ENCODE measurements around the gene NPHP1.
"Not testable (repeated sequence)": the region's sequence is repeated elsewhere in the genome, so short reads cannot be mapped to it uniquely, and the experiment has no call there.

Gene NPHP1

DNA sequence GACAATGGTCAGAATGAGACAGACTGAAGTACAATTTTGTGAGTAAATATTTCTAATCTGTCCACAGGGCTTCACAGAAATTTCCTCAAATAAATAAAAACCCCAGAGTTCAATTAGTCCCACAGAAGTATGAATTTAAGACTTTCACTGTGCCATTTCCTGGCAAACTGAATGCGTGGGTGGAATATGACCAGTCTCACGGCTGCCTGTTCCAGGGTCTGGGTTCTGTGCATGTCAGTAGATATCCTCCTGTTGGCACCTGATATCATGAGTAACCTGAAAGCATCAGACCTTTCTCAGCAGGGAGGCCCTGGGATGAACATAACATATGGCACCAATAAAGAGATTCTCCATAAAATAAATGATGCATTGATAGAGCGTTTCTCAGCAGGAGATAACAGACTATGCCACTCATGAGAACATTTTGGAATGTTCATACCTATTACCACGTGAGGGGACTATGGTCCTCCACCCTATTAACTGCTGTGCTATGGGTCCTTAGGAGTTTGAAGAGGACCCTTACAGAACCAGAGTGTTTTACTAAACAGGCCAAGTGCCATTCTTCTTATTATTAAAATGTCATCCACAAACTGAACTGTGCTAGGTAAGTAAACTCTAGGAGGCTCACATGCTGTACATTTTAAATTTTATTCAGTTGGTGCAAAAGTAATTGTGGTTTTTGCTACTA, 78.6 kb downstream of the NPHP1 start:
- DNase-seq (ENCODE audit: low read depth) = no peak

DNA sequence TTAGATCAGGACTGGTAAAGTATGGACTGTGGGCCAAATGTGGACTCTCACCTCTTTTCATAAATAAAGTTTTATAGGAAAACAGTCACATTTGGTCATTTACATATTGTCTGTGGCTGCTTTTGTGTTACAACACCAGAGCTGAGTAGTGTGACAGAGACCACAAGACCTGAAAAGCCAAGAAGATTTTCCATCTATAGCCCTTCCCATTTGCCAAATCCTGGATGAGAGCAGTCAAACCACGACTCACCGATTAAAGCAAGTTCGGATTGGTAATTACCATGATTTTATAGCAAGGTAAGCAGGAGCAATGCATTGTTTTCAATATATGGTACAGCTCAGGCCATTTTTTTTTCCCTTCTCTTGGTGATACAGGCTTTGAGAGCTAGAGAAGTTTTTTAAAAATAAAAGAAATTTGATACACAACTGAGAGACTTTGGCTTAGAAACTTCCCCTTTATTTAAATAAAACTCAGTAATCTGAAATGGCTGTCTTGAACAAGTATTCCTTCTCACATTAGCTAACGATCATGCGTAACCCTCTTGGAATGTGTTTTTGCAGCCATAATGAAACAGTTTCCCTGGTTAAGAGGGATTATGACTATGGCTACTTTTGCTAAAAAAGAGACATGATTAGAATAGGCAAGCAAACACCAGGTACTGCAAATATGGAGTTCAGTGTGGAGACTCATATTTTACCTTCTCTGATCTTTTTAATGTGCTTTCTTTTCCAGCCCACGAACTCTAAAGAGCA, 79.7 kb downstream of the NPHP1 start:
- no peak for DNase-seq (ENCODE audit: low read depth)

DNA sequence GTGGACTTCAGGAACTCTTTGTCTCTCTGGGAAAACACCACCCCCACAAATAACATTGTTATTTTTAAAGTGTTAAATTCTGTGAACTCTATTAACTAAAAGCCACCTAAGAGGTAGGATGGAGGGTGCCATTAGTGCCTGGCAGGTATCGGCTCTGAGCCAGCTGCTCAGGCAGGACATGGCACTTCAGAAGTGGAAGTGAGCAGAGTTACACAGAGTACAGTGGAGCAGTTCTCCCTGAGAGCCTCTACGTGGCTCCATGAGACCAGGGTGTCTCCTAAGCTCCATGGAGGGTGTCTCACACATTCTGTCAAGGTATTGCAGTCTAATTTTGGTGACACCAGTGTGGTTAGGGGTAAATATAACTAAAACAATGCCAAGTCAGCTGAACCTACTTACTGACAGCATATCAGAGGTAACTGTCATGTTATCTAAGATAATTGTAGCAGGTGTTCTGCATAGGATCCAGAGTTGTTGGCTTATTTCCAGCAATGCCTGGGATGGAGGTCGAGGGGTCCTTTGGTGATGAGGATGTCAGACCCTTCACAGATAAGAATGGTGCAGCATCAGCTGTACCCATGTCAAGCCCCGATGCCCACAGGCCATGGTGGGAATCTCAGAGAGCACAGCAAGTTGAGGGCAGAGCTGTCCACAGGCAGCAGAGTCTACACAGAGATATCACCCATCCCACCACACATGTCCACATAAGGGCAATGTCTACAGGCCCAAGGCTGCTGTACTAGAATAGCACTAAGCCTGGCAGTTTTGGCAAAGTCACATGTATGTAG, 80.6 kb downstream of the NPHP1 start:
- DNase-seq (ENCODE audit: low read depth) = no peak

DNA sequence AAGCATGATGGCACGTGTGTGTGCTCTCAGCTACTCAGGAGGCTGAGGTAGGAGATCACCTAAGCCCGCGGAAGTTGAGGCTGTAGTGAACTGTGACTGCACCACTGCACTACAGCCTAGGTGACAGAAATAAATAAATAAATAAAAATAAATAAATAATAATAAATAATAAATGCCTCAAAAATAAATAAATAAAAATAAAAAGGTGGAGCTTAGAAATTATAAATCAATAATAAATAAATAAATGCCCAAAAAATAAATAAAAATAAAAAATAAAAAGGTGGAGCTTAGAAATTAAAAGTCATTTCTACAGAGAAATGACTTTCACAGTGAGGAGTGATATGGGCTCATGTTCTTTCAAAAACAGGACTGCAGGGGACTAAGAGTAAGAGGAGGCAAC, 83.2 kb downstream of the NPHP1 start:
- no peak for DNase-seq (ENCODE audit: low read depth)

DNA sequence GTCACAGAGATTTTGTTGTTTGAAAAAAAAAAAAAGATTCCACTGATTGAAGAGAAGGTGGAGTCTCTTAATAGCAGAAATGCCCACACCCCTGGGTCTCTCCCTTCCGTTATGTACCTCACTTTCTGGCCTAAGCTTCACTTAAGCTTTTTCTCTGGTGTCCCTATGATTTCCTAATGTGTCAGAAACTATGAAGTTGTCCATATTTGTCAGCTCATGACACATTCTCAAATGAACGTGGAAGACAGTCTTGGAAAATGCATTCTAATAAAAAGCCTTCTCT, 83.8 kb downstream of the NPHP1 start:
- no peak for DNase-seq (ENCODE audit: low read depth)

DNA sequence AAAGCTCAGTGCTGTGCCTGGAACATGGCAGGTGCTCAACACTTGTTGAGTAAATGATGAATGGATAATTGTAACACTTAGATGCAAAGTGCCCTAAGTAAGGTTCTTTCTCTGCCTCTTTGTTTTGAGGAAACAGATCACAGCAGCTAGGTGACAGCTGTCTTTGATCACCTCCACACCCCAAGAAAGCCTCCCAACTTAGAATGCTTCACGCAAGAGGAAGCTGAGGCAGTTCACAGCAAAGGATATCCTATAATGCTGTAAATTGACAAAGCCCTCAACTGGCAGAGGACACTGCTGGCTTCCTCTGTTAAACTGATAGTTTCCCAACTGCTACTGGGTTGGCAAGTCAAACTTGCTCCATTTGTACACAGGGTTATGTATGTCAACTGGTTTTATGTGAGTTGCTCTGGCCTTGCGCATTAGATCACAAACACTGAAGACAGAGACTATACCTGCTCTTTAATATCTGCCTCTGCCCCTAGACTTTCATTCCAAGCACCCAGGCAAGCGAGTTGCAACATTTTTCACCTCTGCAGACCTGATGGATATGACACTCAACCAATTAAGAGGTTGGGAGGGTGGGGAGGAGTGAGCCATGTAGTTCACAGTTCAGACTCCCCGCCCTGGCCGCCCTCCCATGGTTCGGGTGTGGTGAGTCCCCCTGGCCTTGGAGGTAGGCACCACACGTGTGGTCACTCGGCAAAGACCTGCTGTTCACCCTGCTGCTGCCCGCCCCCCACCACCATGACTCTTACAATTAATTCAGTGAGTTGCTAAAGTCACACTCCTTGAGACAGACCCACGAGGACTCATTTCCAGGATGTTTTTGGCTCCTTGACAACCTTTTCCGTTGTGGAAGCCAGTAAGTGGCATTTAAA, 84.4 kb downstream of the NPHP1 start:
- no peak for DNase-seq (ENCODE audit: low read depth)

DNA sequence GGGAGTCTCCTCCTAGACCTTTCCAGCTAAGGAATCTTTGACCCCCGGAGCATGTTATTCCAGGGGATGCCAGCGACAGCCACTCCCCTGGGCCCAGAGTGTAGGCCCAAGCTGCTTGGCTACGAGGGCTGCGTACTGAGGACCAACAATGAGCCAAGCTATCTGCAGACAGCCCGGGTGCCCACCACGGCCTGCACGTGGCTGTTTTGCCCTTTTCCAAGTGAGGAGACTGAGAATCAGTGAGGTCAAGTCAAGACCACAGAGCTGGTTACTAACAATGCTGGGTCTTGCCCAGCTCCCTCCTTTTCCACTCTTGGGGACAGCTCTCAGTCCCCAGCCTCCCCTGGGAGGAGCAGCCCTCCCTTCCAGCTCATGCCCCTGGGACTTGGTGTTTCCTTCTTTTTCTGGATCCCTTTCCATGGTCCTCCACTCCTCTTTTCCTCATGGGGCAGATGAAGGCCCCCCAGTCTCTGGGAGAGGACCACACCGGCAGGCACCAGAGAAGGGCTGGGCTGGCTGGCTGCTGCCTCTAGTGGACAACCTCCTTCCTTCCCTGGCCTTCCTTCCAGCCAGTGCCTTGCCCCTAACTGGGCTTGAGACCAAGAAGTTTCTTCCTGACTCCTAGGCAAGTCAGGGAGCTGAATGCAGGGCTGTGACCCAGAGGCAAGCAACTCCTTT, 88.6 kb downstream of the NPHP1 start:
- DNase-seq (ENCODE audit: low read depth) = peak; percentile 46

DNA sequence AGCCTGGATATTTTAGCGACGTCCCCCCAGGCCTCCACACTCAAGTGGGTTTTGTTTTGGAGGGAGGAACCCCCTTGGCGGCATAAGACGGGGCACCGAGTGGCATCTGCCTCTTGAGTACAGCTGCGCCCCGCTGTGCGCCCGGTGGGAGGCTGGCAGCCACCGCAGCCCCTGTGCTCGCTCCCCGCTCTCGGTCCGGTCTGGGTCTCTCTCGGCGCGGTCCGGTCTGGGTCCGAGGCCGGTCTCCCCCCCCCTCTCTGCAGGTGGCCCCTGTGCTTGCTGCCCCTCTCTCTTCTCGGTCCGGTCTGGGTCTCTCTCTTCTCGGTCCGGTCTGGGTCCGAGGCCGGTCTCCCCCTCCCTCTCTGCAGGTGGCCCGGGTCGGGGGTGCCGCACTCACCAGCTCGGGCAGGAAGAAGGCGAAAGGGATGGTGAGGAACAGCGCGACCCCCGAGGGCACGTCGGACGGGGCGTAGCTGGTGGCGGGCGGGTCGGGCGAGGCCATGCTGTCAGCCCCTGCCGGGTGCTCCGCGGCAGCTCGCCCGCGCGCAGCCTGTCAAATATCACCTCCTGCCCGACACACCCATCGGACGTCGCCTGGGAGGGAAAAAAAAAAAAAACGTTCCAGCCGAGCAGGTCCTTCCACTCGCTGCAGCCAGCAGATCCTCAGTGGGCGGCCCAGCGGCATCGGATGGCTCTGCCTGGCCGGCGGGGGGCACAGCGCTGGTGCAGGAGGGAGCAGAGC, 89.4 kb downstream of the NPHP1 start, which contains the start of gene MALL:
MALL (minus strand) TSS at position 532 of the 742 bp plus-strand sequence; CDS start at position 502, 30 bp downstream.
- no peak for DNase-seq (ENCODE audit: low read depth)

DNA sequence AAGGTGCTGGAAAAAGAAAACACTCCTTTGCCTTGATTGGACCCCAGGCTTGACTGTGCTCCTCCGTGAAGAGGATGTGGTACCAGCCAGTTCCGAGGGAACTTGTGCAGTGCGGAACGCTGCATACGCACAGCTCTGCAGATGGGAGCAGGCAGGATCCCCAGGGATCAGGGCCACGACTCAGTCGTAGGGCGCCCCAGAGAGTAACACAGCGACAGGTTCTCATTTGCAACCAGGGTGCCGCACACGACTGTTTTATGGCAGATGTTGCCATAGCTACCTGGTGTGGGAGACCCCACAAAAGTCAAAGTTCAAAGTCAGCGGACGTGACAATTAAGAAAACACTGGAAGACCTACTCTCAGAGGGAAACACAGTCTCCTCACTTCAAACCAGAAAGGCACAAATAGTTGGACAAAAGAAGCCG, 90.0 kb downstream of the NPHP1 start:
- DNase-seq (ENCODE audit: low read depth) = no peak

DNA sequence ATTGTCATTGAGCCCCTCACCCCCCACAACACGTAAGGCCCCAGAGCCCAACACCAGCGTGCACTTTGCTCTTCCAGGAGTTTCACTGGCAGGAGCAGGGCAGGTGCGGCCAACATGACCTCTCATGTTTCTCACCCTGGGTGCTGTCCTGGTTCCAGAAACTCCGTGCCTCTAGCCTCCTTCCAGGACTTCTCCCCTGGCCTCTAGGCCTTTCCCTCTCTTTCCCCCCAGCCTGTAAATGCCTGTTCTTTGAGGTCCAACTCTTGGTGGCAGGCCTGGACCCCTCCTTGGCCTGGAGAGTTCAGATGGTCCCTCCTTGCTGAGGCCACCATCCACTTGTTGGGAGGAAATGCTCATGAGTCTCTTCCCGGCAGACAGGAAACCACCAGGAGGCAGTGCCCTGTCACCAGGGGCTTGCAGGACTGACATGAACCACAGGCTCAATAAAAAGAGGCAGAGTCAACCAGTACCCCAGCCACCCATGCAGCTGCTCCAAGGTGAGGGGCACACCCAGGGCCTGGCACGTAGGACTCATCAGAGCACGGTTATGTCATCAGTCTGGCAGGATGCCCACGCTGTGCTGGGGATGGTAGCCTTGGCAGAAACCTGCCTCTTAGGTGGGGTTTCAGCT, 90.7 kb downstream of the NPHP1 start:
- no peak for DNase-seq (ENCODE audit: low read depth)

DNA sequence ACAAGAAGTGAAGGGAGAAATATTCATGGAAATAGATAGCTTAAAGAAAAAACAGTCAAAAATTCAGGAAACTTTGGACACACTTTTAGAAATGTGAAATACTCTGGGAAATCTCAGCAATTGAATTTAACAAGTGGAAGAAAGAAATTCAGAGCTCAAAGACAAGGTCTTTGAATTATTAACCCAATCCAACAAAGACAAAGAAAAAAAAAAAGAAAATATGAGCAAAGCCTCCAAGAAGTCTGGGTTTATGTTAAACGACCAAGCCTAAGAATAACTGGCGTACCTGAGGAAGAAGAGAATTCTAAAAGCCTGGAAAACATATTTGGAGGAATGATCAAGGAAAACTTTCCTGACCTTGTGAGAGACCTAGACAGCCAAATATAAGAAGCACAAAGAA, 96.5 kb downstream of the NPHP1 start:
- not testable (repeated sequence) for DNase-seq (ENCODE audit: low read depth)

DNA sequence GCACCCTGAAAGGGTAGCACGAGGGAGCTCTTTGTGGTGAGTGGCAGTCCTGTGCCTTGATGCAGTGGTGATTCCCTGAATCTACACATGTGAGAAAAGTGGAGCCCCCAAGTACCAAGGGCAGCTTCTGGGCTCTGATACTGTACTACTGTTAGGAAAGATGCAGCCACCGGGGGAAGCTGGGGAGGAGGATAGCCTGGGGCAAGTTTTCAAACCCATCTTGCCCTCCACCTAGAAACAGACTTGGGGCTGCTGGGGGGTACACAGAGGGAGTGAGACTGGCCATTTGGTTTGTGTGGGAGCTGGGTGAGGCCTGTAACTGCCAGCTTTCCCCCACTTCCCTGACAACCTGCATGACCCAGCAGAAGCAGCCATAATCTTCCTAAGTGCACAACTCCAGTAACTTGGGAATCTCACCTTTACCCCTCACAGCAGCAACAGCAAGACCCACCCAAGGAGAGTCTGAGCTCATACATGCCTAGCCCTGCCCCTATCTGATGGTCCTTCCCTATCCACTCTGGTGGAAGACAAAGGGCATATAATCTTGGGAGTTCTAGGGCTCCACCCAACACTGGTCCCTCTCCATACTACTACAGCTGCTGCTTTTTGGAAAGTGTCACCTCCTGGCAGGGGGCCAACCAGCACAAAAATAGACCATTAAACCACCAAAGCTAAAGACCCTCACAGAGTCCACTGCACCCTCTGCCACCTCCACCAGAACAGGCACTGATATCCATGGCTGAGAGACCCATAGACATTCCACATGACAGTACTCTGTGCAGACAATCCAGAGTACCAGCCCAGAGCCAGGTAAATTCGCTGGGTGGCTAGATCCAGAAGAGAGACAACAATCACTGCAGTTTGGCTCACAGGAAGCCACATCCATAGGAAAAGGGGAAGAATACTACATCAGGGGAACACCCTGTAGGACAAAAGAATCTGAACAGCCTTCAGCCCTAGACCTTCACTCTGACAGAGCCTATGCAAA, 97.4 kb downstream of the NPHP1 start:
- DNase-seq (ENCODE audit: low read depth) = no peak

DNA sequence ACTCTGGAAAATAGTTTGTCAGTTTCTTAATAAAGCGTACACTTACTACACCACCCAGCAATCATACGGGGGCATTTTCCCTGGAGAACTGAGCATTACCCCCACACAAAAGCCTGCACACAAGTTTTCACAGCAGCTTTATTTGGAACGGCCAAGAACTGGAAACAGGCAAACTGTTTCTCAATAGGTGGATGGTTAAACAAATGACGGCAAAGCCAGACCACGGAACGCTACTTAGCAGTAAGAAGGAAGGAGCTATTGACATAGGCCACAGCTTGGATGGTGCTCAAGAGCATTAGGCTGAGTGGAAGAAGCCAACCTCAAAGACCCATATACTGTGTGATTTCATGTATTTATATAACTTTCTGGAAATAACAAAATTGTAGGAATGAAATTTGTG, 98.2 kb downstream of the NPHP1 start:
- no peak for DNase-seq (ENCODE audit: low read depth)

DNA sequence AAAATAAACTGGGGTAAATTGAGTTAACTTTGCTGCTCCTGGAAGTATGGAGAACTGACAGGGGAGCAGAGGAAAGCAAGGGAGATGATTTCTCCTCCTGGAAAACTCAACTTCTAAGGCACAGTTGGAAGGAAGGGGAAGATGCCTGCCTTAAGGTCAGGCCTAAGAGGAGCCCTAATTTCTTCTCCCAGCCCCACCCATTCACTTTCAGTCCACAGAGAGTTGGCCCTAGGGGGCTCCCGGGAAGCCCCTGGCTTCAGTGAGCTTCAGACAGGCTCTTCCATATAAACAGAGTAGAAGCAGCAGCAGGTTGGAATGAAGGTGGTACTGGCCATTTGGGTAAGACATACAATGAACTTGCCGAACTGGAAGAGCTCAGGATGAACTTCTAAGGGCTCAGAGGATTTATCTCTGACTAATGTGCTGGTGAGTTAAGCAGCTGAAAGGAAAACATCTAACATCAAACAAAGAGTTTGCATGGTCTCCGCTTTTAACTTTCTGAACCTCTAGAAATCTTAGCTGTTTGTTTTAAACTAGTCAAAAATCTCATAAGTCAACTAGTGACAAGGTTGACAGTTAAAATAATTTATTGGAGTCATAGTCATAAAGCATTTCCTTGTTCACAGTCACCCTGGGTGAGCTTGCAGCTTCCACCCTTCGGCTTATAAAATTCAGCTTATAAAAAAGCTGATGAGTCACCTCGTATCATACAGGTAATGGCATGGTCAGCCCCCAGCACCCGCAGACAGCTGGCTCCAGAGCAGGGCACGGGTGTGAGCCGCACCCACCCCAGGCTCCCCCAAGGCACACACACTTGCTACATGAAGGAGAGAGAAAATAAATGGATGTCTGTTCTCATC, 99.0 kb downstream of the NPHP1 start:
- DNase-seq (ENCODE audit: low read depth) = no peak

DNA sequence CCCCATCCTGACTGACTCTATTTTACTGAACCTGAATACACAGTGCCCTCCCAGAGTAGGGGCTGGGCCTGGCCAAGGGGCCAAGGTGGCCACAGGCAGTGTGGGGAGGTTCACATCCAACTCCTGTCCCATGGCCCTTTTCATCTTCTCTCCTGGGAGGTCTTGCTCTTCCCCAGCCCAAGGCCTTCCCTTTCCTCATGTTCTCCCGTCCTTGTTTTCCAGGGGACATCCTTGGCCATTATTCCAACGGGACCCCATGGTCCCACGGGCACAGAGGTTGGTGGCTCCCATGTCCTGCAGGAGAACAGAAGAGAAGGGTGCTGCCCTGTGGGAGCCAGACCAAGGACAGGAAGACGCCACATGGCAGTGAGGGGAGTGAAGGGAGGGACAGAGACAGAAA, 99.6 kb downstream of the NPHP1 start:
- no peak for DNase-seq (ENCODE audit: low read depth)

DNA sequence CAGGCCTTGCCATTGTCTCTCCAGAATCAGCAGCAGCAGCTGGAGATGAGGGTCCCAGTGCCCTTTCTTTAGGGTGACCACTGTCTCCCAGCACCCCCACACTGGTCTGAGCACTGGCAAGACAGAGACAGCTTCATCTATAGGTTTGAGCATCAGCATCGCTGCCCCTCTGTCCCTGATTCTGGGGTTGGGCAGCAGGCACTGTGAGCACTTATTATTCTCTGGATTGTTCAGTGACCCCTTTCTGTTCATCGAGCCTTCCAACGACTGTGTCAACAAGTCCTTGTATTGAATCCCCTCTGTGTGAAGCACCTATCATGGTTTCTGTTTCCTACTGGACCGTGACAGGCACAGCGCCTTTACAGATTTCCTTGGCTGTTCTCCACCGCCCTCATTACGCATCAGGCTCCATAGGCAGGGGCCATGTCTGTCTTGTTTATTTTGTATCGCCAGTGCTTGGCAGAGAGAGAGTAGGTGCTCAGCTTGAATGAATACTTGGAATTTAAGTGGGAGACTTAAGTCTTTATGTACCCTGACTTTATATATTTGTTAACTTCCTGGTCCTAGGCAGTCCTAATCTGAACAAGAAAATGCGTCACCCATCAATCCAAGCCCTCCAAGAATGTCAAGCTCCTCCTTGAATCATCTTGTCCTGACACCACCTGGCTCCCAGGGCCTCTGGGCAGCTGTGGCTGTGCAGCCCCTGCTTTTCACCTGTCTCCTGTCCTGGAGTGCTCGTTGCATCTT, 100.6 kb downstream of the NPHP1 start:
- no peak for DNase-seq (ENCODE audit: low read depth)
